Measurements from ENCODE around the gene TMEM86A. TPM values are rescaled to one million over a fixed set of nuclear protein-coding genes. Genes with fewer than 3 reads are reported as not detected.

The TMEM86A gene
- total RNA-seq, 1 donor from 2014 or later: not detected

- Mint-ChIP-seq H3K4me3 (no peak overlapping the region), H3K9me3 (no peaks in the 10 kb centered on the region), H3K36me3 (no peaks in the 10 kb centered on the region), H3K4me1 (no peaks in the 10 kb centered on the region), H3K27me3 (ENCODE audit: insufficient read depth, low read depth) (peaks cover 9% of the 10 kb centered on the region), H3K27ac (no peak overlapping the region)
- Histone ChIP-seq H3K27ac (no peak overlapping the region), H3K27me3 (no peaks in the 10 kb centered on the region), H3K4me3 (no peak overlapping the region), H3K9ac (no peak overlapping the region), H3K79me2 (ENCODE audit: low read depth) (no peaks in the 10 kb centered on the region), H3K4me1 (no peaks in the 10 kb centered on the region), H3F3A (ENCODE audit: low read depth) (no peaks in the 10 kb centered on the region), H2AFZ (replicated peaks) (no peak overlapping the region), H3K4me2 (no peak overlapping the region), H4K20me1 (ENCODE audit: low read depth) (no peaks in the 10 kb centered on the region), H3K36me3 (no peaks in the 10 kb centered on the region), H3K9me3 (ENCODE audit: low read depth) (no peaks in the 10 kb centered on the region)
- DNase-seq (ENCODE audit: low spot score): no peak
- TF ChIP-seq EZH2 (IDR thresholded peaks at IDR 0.05) (no peak), EZH2phosphoT487 (IDR thresholded peaks at IDR 0.05) (no peak)
- TF ChIP-seq, protein P1, sequence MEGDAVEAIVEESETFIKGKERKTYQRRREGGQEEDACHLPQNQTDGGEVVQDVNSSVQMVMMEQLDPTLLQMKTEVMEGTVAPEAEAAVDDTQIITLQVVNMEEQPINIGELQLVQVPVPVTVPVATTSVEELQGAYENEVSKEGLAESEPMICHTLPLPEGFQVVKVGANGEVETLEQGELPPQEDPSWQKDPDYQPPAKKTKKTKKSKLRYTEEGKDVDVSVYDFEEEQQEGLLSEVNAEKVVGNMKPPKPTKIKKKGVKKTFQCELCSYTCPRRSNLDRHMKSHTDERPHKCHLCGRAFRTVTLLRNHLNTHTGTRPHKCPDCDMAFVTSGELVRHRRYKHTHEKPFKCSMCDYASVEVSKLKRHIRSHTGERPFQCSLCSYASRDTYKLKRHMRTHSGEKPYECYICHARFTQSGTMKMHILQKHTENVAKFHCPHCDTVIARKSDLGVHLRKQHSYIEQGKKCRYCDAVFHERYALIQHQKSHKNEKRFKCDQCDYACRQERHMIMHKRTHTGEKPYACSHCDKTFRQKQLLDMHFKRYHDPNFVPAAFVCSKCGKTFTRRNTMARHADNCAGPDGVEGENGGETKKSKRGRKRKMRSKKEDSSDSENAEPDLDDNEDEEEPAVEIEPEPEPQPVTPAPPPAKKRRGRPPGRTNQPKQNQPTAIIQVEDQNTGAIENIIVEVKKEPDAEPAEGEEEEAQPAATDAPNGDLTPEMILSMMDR (IDR thresholded peaks at IDR 0.05): no peak
Measured at GRCh38 chr11:18737642-18738041, 39.1 kb downstream of the TMEM86A start.

- Mint-ChIP-seq H3K4me1 (no peaks in the 10 kb centered on the region), H3K9me3 (no peaks in the 10 kb centered on the region), H3K27me3 (ENCODE audit: insufficient read depth, low read depth) (peaks cover 9% of the 10 kb centered on the region), H3K27ac (no peak overlapping the region), H3K4me3 (no peak overlapping the region), H3K36me3 (no peaks in the 10 kb centered on the region)
- Histone ChIP-seq H3K36me3 (no peaks in the 10 kb centered on the region), H3K79me2 (ENCODE audit: low read depth) (no peaks in the 10 kb centered on the region), H2AFZ (replicated peaks) (no peak overlapping the region), H3K9ac (no peak overlapping the region), H4K20me1 (ENCODE audit: low read depth) (no peaks in the 10 kb centered on the region), H3K27ac (no peak overlapping the region), H3K4me2 (no peak overlapping the region), H3F3A (ENCODE audit: low read depth) (no peaks in the 10 kb centered on the region), H3K9me3 (ENCODE audit: low read depth) (no peaks in the 10 kb centered on the region), H3K4me3 (no peak overlapping the region), H3K4me1 (no peaks in the 10 kb centered on the region), H3K27me3 (no peaks in the 10 kb centered on the region)
- TF ChIP-seq EZH2phosphoT487 (IDR thresholded peaks at IDR 0.05) (no peak), EZH2 (IDR thresholded peaks at IDR 0.05) (no peak)
- TF ChIP-seq, protein P1 (IDR thresholded peaks at IDR 0.05): no peak
- DNase-seq (ENCODE audit: low spot score): no peak
Measured at GRCh38 chr11:18739685-18740084, 41.1 kb downstream of the TMEM86A start.

DNA sequence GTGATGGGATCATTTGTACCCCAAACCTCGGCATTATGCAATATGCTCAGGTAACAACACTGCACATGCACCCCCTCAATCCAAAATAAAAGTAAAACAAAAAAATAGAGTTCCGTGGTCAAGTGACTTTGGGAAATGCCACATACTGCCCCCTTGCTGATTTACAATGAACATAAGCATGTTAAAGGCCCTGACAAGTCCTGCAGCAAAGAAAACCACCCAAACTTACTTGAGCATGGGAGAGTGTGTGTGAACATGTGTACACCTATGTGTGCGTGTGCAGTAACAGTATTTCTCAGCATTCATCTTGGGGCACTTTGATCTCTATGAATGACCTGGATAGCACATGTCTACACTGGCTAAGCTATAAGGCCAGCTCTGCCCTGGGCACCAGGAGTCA lies 43.2 kb downstream of the TMEM86A start:
- Histone ChIP-seq H3K9me3 (ENCODE audit: low read depth) (no peaks in the 10 kb centered on the region), H3K27me3 (no peaks in the 10 kb centered on the region), H4K20me1 (ENCODE audit: low read depth) (no peaks in the 10 kb centered on the region), H3K4me1 (no peaks in the 10 kb centered on the region), H3K4me2 (no peak overlapping the region), H3K9ac (no peak overlapping the region), H3K4me3 (no peak overlapping the region), H3K79me2 (ENCODE audit: low read depth) (no peaks in the 10 kb centered on the region), H3K36me3 (no peaks in the 10 kb centered on the region), H3F3A (ENCODE audit: low read depth) (no peaks in the 10 kb centered on the region), H3K27ac (no peak overlapping the region), H2AFZ (replicated peaks) (no peak overlapping the region)
- Mint-ChIP-seq H3K27ac (no peak overlapping the region), H3K36me3 (no peaks in the 10 kb centered on the region), H3K4me1 (no peaks in the 10 kb centered on the region), H3K4me3 (no peak overlapping the region), H3K27me3 (ENCODE audit: insufficient read depth, low read depth) (peaks cover 11% of the 10 kb centered on the region), H3K9me3 (no peaks in the 10 kb centered on the region)
- TF ChIP-seq, protein P1 (IDR thresholded peaks at IDR 0.05): no peak
- TF ChIP-seq EZH2 (IDR thresholded peaks at IDR 0.05): no peak
- no peak for DNase-seq (ENCODE audit: low spot score)
